NCI-H1048 (cell line): ENCODE data around the gene FTSJ1.
"Not testable (repeated sequence)": the region's sequence is repeated elsewhere in the genome, so short reads cannot be mapped to it uniquely, and the experiment has no call there.

Experiments
- DNase-seq: peaks from one replicate; lab custom pipeline; 2025; lab: John Stamatoyannopoulos, UW

The FTSJ1 gene

GRCh38 chrX:48493890-48494364, 17.9 kb downstream of the FTSJ1 start:
- no peak for DNase-seq

- DNase-seq: no peak
These were observed 20.7 kb downstream of the FTSJ1 start for GRCh38 chrX:48496660-48497059.

GRCh38 chrX:48497871-48498270, 21.9 kb downstream of the FTSJ1 start:
- no peak for DNase-seq

- DNase-seq: no peak
These were observed 22.4 kb downstream of the FTSJ1 start for GRCh38 chrX:48498374-48498809.

- no peak for DNase-seq
These were observed 28.3 kb downstream of the FTSJ1 start for GRCh38 chrX:48504261-48504660.

GRCh38 chrX:48505481-48505880, 29.5 kb downstream of the FTSJ1 start:
- DNase-seq: no peak

- DNase-seq: no peak
These were observed 31.2 kb downstream of the FTSJ1 start for GRCh38 chrX:48507246-48507645.

GRCh38 chrX:48508400-48509244, 32.6 kb downstream of the FTSJ1 start, which contains the start of gene PORCN:
PORCN (plus strand) TSS chrX:48508992; CDS start chrX:48509821, 829 bp downstream.
- no peak for DNase-seq

GRCh38 chrX:48509245-48509590, 33.2 kb downstream of the FTSJ1 start:
- no peak for DNase-seq

GRCh38 chrX:48509619-48510018, 33.6 kb downstream of the FTSJ1 start:
- no peak for DNase-seq

- DNase-seq: no peak
These were observed 35.6 kb downstream of the FTSJ1 start for GRCh38 chrX:48511560-48511959.

GRCh38 chrX:48512371-48512935, 36.5 kb downstream of the FTSJ1 start:
- DNase-seq: no peak

- no peak for DNase-seq
These were observed 37.7 kb downstream of the FTSJ1 start for GRCh38 chrX:48513670-48514069.

GRCh38 chrX:48514126-48514806, 38.3 kb downstream of the FTSJ1 start:
- DNase-seq: no peak

GRCh38 chrX:48514868-48515460, 39.0 kb downstream of the FTSJ1 start:
- DNase-seq: no peak

GRCh38 chrX:48515842-48516241, 39.8 kb downstream of the FTSJ1 start:
- no peak for DNase-seq

- DNase-seq: no peak
These were observed 40.3 kb downstream of the FTSJ1 start for GRCh38 chrX:48516285-48516684.

- no peak for DNase-seq
These were observed 41.0 kb downstream of the FTSJ1 start for GRCh38 chrX:48516987-48517386.

- not testable (repeated sequence) for DNase-seq
These were observed 43.5 kb downstream of the FTSJ1 start for GRCh38 chrX:48519481-48519880.

GRCh38 chrX:48520455-48520854, 44.5 kb downstream of the FTSJ1 start:
- DNase-seq: no peak

- DNase-seq: no peak
These were observed 45.0 kb downstream of the FTSJ1 start for GRCh38 chrX:48520976-48521352.
